ENCODE measurements around the gene RIPPLY3. TPM values are rescaled to one million over a fixed set of nuclear protein-coding genes. Genes with fewer than 3 reads are reported as not detected.
A peak's percentile ranks its signal among the peaks of the same experiment; 100 is the strongest.

RIPPLY3 gene
- total and polyA plus RNA-seq, 4 donors: 0.08 to 0.21 (median 0.13) TPM; not detected in 1

- TF ChIP-seq HNF4A (conservative IDR thresholded peaks at IDR 0.05): no peak
- no peak for TF ChIP-seq YY1 (IDR thresholded peaks at IDR 0.05)
- TF ChIP-seq, protein P1, sequence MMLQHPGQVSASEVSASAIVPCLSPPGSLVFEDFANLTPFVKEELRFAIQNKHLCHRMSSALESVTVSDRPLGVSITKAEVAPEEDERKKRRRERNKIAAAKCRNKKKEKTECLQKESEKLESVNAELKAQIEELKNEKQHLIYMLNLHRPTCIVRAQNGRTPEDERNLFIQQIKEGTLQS (IDR thresholded peaks at IDR 0.05): no peak
- TF ChIP-seq SP1 (IDR thresholded peaks at IDR 0.05): no peak
- no peak for TF ChIP-seq EGR1 (IDR thresholded peaks at IDR 0.05; ENCODE audit: low read depth in 2 of 2)
- no peak for TF ChIP-seq FOXA1 (IDR thresholded peaks at IDR 0.05)
These were observed 35.3 kb downstream of the RIPPLY3 start (continued) for GRCh38 chr21:37041706-37042271.

- DNase-seq (ENCODE audit: low spot score): no peak
- WGBS: 88% methylated on average over 6 of the region's 6 CpGs
- Histone ChIP-seq H3K4me3 (ENCODE audit: low read depth in 1 of 3, low read length in 3 of 3) (no peak overlapping the region), H3K4me1 (ENCODE audit: control insufficient read depth in 4 of 4, insufficient read depth in 4 of 4, low read length in 3 of 4) (no peaks in the 10 kb centered on the region), H3K27me3 (ENCODE audit: control insufficient read depth in 4 of 4, insufficient read depth in 4 of 4, low read length in 3 of 4) (no peaks in the 10 kb centered on the region), H3K36me3 (ENCODE audit: control insufficient read depth in 4 of 4, insufficient read depth in 3 of 4, low read depth in 1 of 4, low read length in 3 of 4) (no peaks in the 10 kb centered on the region), H3K9ac (ENCODE audit: low read depth in 1 of 2, low read length in 2 of 2) (no peak overlapping the region), H3K27ac (ENCODE audit: low read depth in 1 of 2, low read length in 2 of 2) (no peak overlapping the region), H3K9me3 (ENCODE audit: control insufficient read depth in 4 of 4, low read length in 3 of 4) (no peaks in the 10 kb centered on the region)
- TF ChIP-seq NR2F2 (IDR thresholded peaks at IDR 0.05) (peak; percentile 77), TAF1 (conservative IDR thresholded peaks at IDR 0.05) (no peak), YY1 (IDR thresholded peaks at IDR 0.05) (no peak)
These were observed 37.3 kb downstream of the RIPPLY3 start for GRCh38 chr21:37043818-37044217.

DNA sequence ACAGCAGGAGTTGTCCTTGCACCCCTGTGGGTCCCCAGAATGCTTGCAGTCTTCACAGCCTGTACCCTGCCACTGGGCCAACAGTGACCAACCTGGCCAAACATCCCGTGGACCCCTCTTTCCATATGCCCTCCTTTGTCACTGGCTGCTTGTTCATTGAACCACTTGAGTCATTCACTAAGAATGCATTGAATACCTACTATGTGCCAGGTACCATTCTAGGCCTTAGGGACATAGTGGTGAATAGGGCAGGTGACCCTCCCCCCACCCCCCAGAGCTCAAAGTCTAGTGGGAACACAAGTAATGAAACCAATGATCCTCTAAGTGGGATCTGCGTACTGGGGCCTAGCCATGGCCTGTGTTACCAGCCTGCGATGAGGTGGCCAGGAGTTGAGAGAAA is 38.1 kb downstream of the RIPPLY3 start:
- Histone ChIP-seq H3K27me3 (ENCODE audit: control insufficient read depth in 4 of 4, insufficient read depth in 4 of 4, low read length in 3 of 4) (no peaks in the 10 kb centered on the region), H3K27ac (ENCODE audit: low read depth in 1 of 2, low read length in 2 of 2) (no peak overlapping the region), H3K36me3 (ENCODE audit: control insufficient read depth in 4 of 4, insufficient read depth in 3 of 4, low read depth in 1 of 4, low read length in 3 of 4) (no peaks in the 10 kb centered on the region), H3K9ac (ENCODE audit: low read depth in 1 of 2, low read length in 2 of 2) (no peak overlapping the region), H3K4me1 (ENCODE audit: control insufficient read depth in 4 of 4, insufficient read depth in 4 of 4, low read length in 3 of 4) (no peaks in the 10 kb centered on the region), H3K9me3 (ENCODE audit: control insufficient read depth in 4 of 4, low read length in 3 of 4) (no peaks in the 10 kb centered on the region), H3K4me3 (ENCODE audit: low read depth in 1 of 3, low read length in 3 of 3) (no peak overlapping the region)
- DNase-seq (ENCODE audit: low spot score): no peak
- 96% methylated on average over 3 of the region's 3 CpGs for WGBS
- TF ChIP-seq HNF4G (IDR thresholded peaks at IDR 0.05) (no peak), FOXA1 (IDR thresholded peaks at IDR 0.05) (no peak), EGR1 (IDR thresholded peaks at IDR 0.05; ENCODE audit: low read depth in 2 of 2) (no peak), FOXA2 (IDR thresholded peaks at IDR 0.05) (no peak), RAD21 (IDR thresholded peaks at IDR 0.05) (no peak), NR2F2 (IDR thresholded peaks at IDR 0.05) (no peak), TAF1 (conservative IDR thresholded peaks at IDR 0.05) (no peak)
- TF ChIP-seq, protein P1 (IDR thresholded peaks at IDR 0.05): no peak

- TF ChIP-seq RXRA (IDR thresholded peaks at IDR 0.05): no peak
- no peak for TF ChIP-seq HNF4A (conservative IDR thresholded peaks at IDR 0.05)
- no peak for TF ChIP-seq GABPA (IDR thresholded peaks at IDR 0.05 in 1 of 2, conservative IDR thresholded peaks at IDR 0.05 in 1 of 2)
- TF ChIP-seq, protein P1 (IDR thresholded peaks at IDR 0.05): no peak
- no peak for TF ChIP-seq YY1 (IDR thresholded peaks at IDR 0.05)
- no peak for TF ChIP-seq FOXA2 (IDR thresholded peaks at IDR 0.05)
- TF ChIP-seq TAF1 (conservative IDR thresholded peaks at IDR 0.05): no peak
- TF ChIP-seq NR2F2 (IDR thresholded peaks at IDR 0.05): no peak
- H3K9ac ChIP-seq (ENCODE audit: low read depth in 1 of 2, low read length in 2 of 2): no peak overlapping the region
- no peak overlapping the region for H3K27ac ChIP-seq (ENCODE audit: low read depth in 1 of 2, low read length in 2 of 2)
- no peaks in the 10 kb centered on the region for H3K36me3 ChIP-seq (ENCODE audit: control insufficient read depth in 4 of 4, insufficient read depth in 3 of 4, low read depth in 1 of 4, low read length in 3 of 4)
- WGBS: 65% methylated on average over 6 of the region's 6 CpGs
- no peaks in the 10 kb centered on the region for H3K27me3 ChIP-seq (ENCODE audit: control insufficient read depth in 4 of 4, insufficient read depth in 4 of 4, low read length in 3 of 4)
- no peak overlapping the region for H3K4me3 ChIP-seq (ENCODE audit: low read depth in 1 of 3, low read length in 3 of 3)
- no peak for DNase-seq (ENCODE audit: low spot score)
- no peaks in the 10 kb centered on the region for H3K9me3 ChIP-seq (ENCODE audit: control insufficient read depth in 4 of 4, low read length in 3 of 4)
- no peaks in the 10 kb centered on the region for H3K4me1 ChIP-seq (ENCODE audit: control insufficient read depth in 4 of 4, insufficient read depth in 4 of 4, low read length in 3 of 4)
These were observed 38.6 kb downstream of the RIPPLY3 start for GRCh38 chr21:37045149-37045548.
